C1 segment of cervical spinal cord (tissue), 14 donors: Measurements from ENCODE around the gene KIAA1671.

Source experiments
- DNase-seq, 14 donors: peaks; one replicate each; lab custom pipeline; 2025; lab: John Stamatoyannopoulos, UW

The KIAA1671 gene

DNA sequence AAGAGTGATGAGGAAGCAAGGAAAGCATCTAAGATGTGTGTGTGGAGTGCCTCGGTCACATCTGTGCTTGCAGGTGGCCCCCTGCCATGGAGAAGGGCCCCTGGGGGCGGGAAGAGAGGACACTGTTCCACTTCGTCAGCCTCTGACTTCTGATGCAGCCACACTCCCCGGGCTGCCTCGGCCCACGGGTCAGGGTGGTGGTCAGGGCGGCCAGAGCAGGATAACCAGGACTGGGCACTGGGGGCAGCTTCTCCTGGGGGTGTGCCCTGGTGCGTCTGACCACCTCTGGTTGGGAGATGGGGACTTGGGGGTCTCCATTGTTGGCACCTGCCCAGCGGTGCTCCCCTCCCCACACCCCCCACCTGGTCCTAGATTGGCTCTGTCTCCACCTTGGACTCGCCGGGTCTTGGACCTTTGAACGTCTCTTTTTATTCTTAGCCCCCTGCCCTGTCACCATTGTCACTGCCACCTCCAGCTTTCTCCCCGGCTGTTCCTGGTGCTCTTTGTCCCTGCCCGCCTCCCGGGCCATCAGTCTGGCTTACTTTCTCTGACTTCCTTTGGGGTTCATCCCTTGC is 114.4 kb downstream of the KIAA1671 start:
- DNase-seq = no peak

DNA sequence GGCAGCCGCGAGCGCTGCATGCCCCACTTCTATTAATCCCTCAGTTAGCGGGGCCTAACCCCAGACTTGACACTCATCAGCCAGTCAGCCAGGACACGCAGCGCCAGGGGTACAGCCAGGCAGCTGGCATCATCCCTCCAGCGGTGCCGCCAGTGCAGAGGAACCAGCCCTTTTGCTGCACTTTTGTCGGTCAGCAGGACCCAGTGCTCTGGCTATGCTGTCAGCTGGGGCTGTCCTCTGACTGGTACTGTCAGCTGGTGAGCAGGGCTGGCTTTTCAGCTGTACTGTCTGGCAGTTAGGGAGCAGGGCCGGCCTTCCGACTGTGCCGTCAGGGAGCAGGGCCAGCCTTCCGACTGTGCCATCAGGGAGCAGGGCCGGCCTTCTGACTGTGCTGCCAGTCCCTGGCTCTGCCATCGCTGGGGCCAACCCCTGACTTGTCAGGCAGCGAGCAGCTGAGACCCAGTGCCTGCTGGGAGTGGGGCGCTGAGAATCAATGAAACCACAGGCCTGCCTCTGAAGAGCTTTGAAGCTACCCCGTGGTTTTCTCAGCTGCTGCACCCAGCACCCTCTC is 115.4 kb downstream of the KIAA1671 start:
- peak in 12 of 14 donors; percentile 24 to 81 (median 58) for DNase-seq

DNA sequence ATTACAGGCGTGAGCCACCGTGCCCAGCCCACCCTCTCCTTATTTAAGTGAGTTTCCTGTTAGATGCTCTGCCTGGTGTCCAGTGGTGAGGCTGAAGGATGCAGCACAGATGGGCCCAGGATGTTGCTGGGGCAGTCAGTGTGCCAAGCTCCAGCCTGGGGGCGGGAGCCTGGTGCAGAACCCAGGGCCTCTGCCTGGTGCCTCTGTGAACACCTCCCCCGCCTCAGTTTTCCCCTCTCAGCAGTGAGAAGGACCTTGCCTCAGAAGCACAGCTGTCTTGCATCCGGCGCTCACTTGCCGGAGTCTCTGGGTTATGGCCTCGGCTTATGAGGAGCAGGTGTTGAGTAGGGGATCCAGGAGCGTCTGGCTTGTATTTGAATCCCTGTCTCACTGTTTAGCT is 116.2 kb downstream of the KIAA1671 start:
- DNase-seq = no peak

DNA sequence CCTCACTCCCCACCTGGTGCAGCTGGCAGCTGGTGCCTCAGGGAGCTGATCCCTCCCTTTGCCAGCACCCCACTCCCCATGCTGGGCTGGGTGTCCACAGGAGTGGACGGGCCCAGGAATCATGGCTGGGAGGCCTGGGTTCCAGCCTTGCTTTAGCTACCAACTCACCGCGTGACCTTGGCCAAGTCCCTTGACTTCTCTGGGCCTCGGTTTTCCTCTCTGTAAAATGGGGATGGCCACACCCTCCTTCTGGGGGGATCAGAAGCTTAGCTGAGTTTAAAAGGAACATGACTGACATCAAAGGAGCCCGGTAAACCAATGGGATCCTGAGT is 116.9 kb downstream of the KIAA1671 start:
- no peak for DNase-seq

DNA sequence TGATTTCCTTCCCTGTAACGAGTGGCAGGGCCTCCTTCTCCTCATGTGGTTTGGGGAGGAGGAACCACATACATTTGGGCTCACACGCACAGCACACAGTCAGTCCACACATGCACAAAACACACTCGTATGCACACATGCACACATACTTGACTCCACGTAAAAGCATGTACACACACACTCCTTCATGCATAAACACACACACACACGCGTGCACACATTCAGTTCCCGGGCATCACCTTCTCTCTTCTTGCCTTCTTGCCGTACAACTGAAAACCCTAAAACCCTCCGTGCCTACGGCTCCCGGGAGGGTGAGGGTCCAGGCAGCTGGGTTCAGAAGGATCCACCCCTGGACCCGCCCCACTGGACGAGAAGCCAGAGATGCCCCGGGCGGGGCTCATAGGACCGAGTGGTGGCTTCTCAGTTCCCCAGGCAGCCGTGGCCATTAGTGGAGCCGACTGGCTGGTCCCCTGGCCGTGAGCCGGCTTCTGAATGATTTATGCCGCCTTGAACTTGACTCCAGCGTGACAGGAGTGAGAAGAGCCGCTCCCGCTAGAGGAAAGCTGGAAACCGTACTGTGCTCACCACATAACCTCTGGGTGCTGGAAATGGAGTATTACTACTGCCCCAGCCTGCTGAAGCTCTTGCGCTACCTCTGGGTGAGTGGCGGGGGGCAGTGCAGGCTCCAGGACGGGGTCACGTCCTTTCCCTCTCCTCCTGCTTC is 117.4 kb downstream of the KIAA1671 start:
- peak in 2 of 14 donors; percentile 10 to 23 for DNase-seq

DNA sequence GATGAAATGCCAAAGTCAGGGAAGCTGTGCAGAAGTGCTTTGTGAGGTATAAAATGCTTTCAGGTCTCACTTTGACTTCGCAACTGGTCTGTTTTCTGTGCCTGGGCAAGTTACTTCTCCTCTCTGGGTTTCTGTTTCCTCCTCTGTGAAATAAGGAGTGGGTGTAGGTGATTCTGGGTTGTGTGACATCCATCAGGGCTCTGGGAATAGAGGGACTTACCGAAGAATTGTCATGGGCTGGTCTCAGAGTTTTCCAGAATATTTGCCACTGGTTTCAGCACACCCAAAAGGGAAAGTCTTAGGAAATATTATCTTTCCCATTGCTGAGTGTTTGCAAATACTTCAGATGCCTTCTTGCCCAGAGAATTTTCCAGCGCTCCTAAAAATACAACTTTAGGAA is 118.4 kb downstream of the KIAA1671 start:
- no peak for DNase-seq

DNA sequence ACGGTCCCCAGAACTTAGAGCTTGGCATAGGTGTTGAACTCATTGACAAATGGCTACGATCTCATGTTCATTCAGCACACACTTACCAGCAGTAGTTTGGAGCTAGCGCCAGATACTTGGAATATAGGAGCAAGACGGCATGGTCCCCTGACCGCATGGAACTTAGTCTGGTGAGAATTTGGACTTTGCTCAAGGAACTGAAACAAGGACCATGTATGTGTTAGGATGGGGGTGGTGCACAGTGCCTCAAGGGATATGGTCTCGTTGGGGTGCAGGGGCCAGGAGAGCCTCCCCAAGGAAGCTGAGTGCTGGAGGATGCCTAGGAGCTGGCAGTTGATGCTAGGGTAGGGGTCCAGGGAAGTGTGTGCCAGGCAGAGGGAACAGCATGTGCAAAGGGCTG is 119.2 kb downstream of the KIAA1671 start:
- no peak for DNase-seq

DNA sequence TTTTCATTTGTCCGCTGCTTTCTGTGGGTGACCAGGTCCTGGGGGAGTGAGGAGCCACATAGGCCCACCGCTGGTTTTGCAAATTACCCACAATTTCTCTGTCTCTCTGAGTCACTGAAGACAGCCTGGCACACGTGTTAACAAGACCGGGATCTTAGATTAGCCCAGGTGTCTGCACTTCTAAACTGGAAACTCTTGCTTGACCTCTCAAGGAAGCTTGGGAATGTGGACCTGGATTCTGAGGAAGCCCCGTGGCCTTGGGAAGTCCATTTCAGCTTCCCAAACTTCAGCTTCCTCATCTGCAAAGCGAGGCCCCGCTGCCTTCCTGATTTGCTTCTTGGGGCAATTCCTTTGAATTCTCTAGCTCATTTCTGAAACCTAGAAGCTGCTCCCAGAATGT is 119.9 kb downstream of the KIAA1671 start:
- no peak for DNase-seq

DNA sequence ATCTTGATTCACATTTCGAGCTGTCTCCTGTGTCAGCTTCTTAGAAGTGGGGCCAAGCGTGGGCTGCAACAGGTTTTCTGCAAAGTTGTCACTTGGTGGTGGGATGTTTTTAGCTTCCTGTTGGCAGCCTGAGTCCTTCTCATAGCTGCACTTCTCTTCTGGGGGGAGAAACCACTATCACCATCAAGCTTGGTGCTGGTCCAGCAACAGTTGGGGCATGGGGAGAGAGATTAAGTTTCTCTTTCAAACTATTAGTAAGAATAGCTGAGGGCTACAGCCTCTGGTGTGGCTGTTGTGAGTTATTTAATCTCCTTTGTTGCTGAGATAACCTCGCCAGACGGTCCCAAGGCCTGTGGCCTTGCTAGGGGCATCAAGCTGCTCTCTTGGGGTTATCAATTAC is 123.8 kb downstream of the KIAA1671 start:
- no peak for DNase-seq

DNA sequence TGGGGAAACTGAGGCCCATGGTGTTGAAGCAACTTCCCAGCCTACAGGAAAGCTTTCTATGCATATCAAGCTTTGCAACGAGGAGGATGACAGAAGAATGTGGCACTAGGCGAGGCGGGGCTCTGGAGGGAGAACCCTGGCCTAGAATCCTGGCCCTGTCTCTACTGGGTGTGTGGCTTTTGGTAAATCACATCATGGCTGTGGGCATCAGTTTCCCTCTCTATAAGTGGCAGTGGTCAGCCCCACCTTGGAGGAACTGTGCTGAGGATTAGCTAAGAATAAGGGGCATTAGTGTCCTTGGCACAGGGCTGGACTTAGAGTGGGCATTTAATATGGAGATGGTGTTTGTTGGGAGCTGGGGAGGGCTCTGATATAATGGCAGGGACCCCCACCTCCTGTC is 124.5 kb downstream of the KIAA1671 start:
- DNase-seq = no peak

DNA sequence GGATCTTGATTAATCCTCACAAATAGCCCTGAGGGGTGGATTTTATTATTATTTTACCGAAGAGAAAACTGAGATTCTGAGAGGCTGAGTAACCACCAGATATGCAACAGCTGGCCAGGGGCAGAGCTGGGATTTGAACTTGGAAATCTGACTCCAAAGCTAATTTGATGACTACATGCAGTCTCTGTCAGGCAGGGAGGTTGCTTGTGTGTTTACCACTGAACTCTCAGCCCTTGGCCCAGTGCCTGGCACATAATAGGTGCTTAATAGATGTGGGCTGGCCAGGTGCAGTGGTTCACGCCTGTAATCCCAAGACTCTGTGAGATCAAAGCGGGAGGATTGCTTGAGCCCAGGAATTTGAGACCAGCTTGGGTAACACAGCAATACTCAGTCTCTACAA is 125.4 kb downstream of the KIAA1671 start:
- no peak for DNase-seq

DNA sequence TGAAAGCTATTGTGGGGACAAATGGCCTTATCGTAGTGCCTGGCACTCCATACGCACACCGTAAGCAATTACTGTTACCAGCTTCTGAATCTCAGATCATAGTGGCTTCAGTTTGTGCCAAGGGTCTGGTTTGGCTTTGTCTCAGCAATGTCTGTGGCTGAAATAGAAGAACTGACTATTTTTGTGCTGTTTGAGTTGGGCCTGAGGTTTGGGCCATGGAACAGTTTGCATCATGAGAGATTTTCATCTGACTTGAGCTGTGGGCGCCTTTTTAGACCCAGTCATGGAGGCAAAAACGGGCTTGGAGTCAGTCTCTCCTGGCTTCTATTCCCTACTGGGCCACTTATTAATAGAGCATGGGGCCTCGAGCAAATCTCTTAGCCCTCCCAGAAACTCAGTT is 126.1 kb downstream of the KIAA1671 start:
- no peak for DNase-seq

DNA sequence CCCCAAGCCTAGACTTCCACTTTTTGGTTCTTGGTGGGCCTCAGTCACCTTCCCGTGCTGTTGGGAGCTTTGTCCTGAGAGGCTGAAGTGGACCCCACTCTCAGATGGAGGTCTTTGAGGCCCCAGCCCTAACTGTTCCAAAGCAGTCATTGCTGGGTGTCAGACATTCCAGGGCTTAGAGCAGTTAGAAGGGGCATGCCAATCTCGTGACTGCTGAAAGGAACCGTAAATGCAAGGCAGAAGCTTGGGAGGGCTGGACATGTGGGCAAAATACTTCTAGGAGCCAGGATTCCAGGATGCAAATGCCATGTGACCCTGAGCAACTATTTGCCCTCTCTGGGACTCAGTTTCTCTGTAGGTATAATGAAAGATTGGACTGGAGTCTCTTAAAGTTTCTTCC is 128.3 kb downstream of the KIAA1671 start:
- DNase-seq = no peak

DNA sequence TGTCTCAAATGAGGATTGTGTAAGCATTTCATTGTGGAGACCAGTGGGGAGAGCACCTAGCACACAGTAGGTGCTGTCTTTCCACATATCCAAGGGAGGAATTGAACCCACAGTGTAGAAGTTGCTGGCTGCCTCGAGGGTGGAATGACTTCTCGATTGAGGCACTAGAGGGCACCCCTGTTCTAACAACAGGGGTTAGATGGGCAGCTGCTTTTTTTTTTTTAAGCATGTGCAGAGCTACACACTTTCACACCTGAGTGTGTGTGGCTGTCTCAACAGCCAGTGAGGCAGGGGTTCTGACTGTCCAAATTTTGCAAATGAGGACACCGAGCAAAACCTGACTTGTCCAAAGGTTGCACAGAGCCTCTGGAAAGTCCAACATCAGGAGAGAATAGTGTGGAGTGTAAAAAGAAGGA is 128.9 kb downstream of the KIAA1671 start:
- DNase-seq = no peak

DNA sequence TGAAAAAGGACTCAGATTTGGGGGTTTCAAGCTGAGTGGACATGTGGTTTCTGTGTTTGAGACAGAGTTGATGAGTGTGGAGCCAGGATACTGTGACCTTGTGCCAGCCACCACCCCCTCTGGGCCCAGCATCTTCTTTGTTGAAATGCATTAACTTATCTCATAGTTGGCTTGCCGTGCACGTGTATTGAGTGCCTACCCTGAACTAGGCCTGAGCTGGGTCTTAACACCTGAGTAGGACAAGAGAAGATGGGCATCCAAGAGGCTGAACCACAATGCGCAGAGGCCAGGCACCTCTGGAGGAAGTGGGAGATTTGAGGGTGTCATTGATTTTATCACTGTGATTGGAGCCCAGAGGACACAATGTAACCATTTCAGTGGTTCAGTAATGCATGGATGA is 129.6 kb downstream of the KIAA1671 start:
- no peak for DNase-seq

DNA sequence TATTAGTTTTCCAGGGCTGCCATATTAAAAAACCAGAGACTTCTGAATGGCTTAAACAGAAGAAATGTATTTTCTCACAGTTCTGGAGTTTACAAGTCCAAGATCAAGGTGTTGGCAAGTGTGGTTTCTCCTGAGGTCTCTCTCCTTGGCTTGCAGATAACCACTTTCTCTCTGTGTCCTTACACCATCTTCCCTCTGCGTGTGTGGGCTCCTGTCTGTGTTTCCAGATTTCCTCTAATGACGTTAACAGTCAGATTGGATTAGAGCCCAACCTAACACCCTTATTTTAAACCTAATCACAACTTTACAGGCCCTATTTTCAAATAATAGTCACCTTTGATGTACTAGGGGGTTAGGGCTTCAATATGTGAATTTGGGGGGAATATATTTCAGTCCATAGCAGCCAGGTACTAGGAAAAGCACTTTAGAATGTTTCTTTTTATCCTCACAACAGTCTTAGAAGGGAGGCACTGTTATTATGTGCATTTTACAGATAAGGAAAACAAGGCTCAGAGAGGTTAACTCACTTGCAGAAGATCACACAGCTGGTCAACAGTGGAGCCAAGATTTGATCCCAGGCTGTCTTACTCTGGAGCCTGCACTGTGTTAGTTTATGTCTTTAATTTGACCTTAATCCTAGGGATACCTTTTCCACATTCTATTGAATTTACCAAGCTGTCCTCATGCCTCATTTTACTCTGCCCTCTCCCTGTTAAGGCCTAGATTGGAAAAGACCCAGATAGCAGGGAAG is 130.7 kb downstream of the KIAA1671 start:
- no peak for DNase-seq

DNA sequence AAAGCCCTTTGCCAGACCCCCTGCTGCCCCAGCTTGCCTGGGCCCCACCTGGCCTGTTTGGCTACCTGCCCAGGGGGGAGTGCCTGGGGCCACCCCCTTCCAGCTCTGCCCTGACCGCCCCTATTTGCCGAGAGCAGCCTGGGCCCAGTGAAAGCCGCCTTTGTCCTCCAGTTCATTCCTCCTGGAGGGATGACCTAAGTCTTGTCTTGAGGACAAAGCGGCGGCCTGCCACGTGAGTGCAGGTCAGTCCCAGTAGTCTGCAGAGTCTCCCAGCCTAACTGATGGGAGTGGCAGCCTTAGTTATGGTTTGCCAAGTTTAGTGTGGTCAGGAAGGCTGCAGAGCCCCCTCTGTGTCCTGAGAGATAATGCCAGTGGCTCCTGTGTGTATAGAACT is 131.3 kb downstream of the KIAA1671 start:
- peak in 8 of 14 donors; percentile 21 to 73 (median 40) for DNase-seq

DNA sequence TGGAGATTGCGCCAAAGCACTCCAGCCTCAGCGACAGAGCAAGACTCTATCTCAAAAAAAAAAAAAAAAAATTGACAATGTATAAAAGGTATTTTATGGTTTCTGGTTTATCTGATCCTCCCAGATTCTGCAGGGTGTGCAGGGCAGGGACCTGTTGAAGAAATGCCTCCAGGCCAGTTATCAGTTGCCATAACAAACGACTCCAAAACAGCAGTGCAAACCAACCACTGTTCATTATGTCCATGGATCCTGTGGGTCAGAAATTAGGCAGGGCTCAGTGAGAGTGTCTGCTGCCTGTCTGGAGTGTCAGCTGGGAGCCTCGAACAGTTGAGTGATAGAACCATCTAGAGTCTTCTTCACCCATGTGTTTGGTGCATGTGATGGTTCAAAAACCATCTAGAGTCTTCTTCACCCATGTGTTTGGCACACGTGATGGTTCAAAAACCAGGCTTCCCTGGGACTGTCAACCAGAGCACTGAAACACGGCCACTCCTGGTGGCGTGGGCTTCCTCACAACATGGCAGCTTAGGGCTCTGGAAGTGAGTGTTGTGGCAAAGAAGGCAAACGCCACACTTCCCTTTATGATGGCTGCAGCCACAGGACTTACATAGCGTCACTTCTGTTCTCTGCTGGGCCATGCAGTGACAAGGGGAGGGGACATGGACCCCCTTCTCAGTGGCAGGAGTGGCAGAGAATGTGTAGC is 132.0 kb downstream of the KIAA1671 start:
- no peak for DNase-seq

DNA sequence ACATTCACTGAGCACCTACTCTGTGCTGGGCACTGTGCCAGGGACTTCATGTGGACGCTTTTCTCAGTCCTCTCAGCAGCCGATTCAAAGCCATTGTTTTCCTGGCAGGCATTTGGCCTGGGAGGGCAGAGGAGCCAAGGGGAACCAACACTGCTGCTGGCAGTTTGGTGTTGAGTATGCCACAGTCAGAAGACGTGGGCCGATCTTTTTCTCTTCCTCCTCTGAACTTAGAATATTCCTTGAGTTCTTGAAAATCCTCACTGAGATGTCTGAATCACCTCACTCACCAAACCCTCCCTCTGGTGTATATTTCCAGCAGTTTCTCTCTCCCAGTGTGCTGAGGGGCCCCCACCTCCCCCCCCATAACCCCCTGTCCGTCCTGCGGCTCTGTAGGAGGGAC is 132.6 kb downstream of the KIAA1671 start:
- DNase-seq = no peak

DNA sequence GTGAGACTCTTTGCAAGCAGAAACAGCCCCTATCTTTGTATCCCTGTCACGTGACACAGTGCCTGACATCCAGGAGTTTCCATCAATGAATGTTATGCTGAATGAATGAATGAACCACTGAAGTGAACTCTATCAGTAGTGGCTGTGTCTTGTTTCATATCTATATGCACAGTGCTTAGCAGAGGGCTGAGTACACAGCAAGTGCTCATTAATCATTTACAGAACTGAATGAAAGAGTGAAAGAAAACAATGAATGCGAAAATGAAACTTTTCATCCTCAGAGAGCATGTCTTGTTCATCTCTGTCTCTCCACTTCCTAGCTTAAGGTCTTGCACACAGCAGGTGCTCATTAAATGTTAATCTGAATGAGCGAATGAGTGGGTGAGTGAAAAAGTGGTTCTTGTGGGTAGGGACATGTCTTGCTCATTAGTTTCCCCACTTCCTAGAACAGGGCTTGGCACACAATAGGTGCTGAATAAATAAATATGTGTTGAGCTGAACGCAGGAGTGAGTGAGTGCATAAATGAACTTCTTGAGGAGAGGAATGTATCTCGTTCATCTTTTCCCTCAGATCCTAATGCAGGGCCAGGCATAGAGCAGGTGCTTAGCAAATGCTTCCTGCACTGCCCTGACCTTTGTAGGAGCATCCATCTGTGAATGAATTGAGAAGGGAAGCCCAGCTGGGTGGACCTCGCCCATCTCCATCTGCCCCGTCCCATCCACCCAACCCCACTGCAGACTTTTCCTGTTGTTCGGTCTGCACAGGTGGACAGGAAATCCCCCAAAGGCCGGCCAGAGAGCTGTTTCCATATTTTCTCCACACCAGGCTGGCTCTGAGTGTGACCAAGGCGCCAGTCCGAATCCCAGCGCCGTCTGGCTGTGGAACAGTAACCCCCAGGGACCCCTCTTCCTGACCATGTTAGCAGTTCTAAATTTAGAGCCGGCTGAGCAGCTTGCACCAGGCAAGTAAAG is 133.7 kb downstream of the KIAA1671 start:
- no peak for DNase-seq

DNA sequence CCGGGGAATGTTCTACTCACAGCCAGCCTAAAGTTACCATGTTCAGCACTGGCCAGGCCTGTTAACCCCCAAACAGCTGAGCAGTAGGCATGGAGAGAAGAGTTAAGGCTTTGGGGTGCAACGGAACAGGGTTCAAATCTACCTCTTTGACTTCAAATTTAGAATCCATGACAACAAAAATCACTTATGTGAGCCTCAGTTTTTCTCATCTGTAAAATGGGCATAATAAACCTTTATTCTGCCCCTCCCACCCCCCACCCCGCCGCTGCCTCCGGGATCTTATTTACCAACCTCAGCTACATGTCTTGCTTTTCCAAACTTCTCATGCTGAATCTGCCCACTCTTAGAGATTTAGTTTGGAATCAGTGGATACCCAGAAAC is 134.4 kb downstream of the KIAA1671 start:
- DNase-seq = no peak
